ENCODE measurements around the gene AQP10.

GRCh38 chr1:154348429-154349076, 27.7 kb downstream of the AQP10 start:
- no peak for TF ChIP-seq CTCF (IDR thresholded peaks at IDR 0.05)
- TF ChIP-seq POLR2A (IDR thresholded peaks at IDR 0.05), result no peak
